Measurements from ENCODE around the gene ERCC1. TPM values are rescaled to one million over a fixed set of nuclear protein-coding genes. Genes with fewer than 3 reads are reported as not detected.

The ERCC1 gene
- total RNA-seq, 4 donors from 2014 or later = 57.5 to 85.2 (median 64.7) TPM

DNA sequence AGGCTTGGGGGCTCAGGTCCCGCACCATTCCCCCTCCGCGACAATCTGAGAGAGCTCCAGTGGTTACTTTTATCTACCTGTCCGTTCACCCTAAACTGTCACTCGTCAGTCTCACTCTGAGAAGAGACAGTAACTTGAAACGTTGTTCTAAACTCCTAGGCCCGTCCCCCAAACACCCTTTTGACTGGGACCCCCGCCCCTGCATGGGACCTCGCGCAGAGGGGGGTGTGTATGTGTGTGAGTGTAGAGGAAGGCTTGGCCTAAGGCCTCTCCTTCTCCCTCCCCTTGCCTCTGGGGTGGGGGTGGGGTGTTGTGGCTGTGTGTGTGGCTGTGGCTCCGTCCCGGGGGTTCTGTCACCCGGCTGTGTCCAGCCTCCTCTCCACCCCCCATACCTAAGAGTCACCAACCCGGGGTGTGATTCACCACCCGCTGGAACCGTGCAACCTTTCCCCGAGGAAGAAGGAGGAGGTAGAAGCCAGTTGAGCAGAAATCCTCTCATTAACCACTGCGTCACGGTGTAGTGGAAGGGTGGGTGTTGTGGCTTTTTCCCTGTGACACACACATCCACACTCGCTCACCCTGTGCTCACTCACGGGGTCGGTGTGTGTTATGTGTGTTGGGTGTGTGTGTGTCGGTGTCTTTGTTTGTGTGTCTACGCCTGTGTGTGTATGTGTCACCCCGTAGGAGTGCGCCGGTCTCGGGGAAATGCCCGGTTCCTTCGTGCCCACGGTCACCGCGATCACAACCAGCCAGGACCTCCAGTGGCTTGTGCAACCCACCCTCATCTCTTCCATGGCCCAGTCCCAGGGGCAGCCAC, 46.4 kb upstream of the ERCC1 start:
- TF ChIP-seq CTCF (IDR thresholded peaks at IDR 0.05; ENCODE audit: low read depth) = no peak

GRCh38 chr19:45469132-45469944, 45.6 kb upstream of the ERCC1 start:
- TF ChIP-seq CTCF (IDR thresholded peaks at IDR 0.05; ENCODE audit: low read depth) = no peak

GRCh38 chr19:45468803-45469131, 45.0 kb upstream of the ERCC1 start:
- no peak for TF ChIP-seq CTCF (IDR thresholded peaks at IDR 0.05; ENCODE audit: low read depth)

GRCh38 chr19:45468159-45468651, 44.5 kb upstream of the ERCC1 start:
- no peak for TF ChIP-seq CTCF (IDR thresholded peaks at IDR 0.05; ENCODE audit: low read depth)

DNA sequence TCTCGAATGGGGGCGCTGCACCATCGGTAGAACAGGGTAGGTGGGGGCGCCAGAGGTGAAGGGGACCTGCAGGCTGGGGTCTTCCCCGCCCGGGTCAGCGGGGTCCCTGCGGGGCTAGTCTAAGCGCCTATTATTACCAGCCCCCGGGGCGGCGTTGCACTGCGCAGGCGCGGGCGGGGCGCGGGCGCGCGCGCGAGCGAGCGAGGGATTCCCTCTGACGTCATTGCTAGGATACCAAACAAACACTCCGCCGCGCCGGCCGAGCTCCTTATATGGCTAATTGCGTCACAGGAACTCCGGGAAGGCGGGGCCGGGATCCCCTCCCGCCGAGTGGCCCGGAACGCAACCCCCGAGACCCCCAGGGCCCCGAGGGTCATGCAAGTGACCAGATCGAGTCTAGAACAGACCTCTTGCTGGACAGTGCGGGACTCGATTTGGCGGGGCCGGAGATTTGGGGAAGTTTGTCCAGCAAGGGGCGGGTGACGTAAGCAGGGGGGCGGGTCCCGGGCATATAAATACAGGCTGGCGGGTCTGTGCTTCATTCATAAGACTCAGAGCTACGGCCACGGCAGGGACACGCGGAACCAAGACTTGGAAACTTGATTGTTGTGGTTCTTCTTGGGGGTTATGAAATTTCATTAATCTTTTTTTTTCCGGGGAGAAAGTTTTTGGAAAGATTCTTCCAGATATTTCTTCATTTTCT, 43.9 kb upstream of the ERCC1 start, which contains the start of gene FOSB:
Gene FOSB, plus strand, starts transcription at position 541 of the 703 bp plus-strand sequence. CDS start 591 bp downstream, outside the sequence.
- TF ChIP-seq CTCF (IDR thresholded peaks at IDR 0.05; ENCODE audit: low read depth) = no peak

DNA sequence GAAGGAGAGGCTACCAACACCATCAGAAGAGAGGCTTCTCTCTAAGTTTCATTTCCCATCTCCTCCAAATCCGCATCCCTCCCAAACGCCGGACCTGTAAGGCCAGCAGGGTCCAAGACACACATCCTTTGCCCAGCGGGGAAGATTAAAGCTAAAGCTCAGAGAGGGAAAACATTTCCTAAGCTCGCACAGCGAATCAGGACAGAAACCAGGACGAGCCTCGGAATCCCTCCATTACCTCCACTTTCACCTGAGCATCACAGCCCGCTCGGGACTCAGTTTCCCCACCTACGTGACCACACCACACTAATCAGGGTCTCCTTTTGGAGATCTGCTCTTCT, 43.4 kb upstream of the ERCC1 start:
- TF ChIP-seq CTCF (IDR thresholded peaks at IDR 0.05; ENCODE audit: low read depth) = no peak

Measured in subcutaneous adipose tissue (tissue), 4 donors.